Lung microvascular endothelial cell (primary cell): Measurements from ENCODE around the gene PSME1. TPM values are rescaled to one million over a fixed set of nuclear protein-coding genes. Genes with fewer than 3 reads are reported as not detected.
A peak's percentile ranks its signal among the peaks of the same experiment; 100 is the strongest.

Experiments
- DNase-seq, 2 donors: peaks; one replicate each; pipeline versions ENCODE4 v3.0.0 to v3.0.0-alpha.2; 2010; ENCODE audit warnings: low read depth in 2 of 2
- total RNA-seq: library from RNA; depleted of rRNA; stranded (reverse); fragments of >200 nt; gene quantifications from 2 replicates; pipeline ENCODE4 v1.2.1, GENCODE V29; 2014

PSME1 gene
- 114 TPM in 2 replicates for total RNA-seq

GRCh38 chr14:24135834-24136683 lies at the start of gene PSME1:
PSME1 (plus strand) TSS chr14:24136194; CDS start chr14:24136263, 69 bp downstream.
- DNase-seq: peak; percentile 92 to 93

GRCh38 chr14:24087004-24087403 lies 49.0 kb upstream of the PSME1 start:
- no peak for DNase-seq

- no peak for DNase-seq
Observed at GRCh38 chr14:24088095-24088494, 47.9 kb upstream of the PSME1 start.

GRCh38 chr14:24089890-24090289 lies 46.1 kb upstream of the PSME1 start:
- DNase-seq: no peak

- DNase-seq: no peak
Observed at GRCh38 chr14:24092110-24092504, 43.9 kb upstream of the PSME1 start.

- no peak for DNase-seq
Observed at GRCh38 chr14:24092505-24093206, 43.3 kb upstream of the PSME1 start.

GRCh38 chr14:24093207-24093900 lies 42.6 kb upstream of the PSME1 start:
- DNase-seq: no peak

GRCh38 chr14:24093901-24094840 lies 41.8 kb upstream of the PSME1 start, which contains the start of gene PCK2:
PCK2 (plus strand) TSS chr14:24094311; CDS start chr14:24094406, 95 bp downstream.
- DNase-seq: peak; percentile 48 to 69

GRCh38 chr14:24094841-24095270 lies 41.1 kb upstream of the PSME1 start:
- DNase-seq: peak in 1 of 2 donors; percentile 25

GRCh38 chr14:24095271-24096068 lies 40.5 kb upstream of the PSME1 start:
- DNase-seq: peak in 1 of 2 donors; percentile 23

GRCh38 chr14:24096545-24097181 lies 39.3 kb upstream of the PSME1 start:
- DNase-seq: no peak

- no peak for DNase-seq
Observed at GRCh38 chr14:24098229-24098926, 37.6 kb upstream of the PSME1 start.

GRCh38 chr14:24098927-24099813 lies 36.8 kb upstream of the PSME1 start:
- DNase-seq: no peak

- DNase-seq: no peak
Observed at GRCh38 chr14:24100197-24100981, 35.6 kb upstream of the PSME1 start.

- DNase-seq: no peak
Observed at GRCh38 chr14:24100982-24101494, 35.0 kb upstream of the PSME1 start.

GRCh38 chr14:24102357-24103048 lies 33.5 kb upstream of the PSME1 start:
- DNase-seq: no peak
